H9 (cell line): Measurements from ENCODE around the gene PRKCA. TPM values are rescaled to one million over a fixed set of nuclear protein-coding genes. Genes with fewer than 3 reads are reported as not detected.
A peak's percentile ranks its signal among the peaks of the same experiment; 100 is the strongest.

Source experiments
- DNase-seq: peaks from one replicate; pipeline ENCODE4 v3.0.0-alpha.2; 2017
- H2AFZ ChIP-seq: one replicate; pipeline ENCODE4 v1.6.1; 2013; ENCODE audit warnings: mild to moderate bottlenecking, low read length, control low read depth, moderate library complexity
- H2AK5ac ChIP-seq: 2 replicates; pipeline ENCODE4 v1.6.1; 2013; ENCODE audit warnings: low read length, control low read depth, mixed read lengths; ENCODE audit not compliant: insufficient read length
- H2BK120ac ChIP-seq: one replicate; pipeline ENCODE4 v1.6.1; 2013; ENCODE audit warnings: low read depth, mild to moderate bottlenecking, low read length, control low read depth, inconsistent platforms; ENCODE audit not compliant: poor library complexity, severe bottlenecking
- H2BK12ac ChIP-seq: 2 replicates; pipeline ENCODE4 v1.6.1; 2013; ENCODE audit warnings: low read length, control low read depth, mixed read lengths, low read depth; ENCODE audit not compliant: insufficient read length
- H2BK15ac ChIP-seq: 2 replicates; pipeline ENCODE4 v1.6.1; 2013; ENCODE audit warnings: low read depth, low read length, control low read depth
- H2BK20ac ChIP-seq: one replicate; pipeline ENCODE4 v1.6.1; 2013; ENCODE audit warnings: low read depth, mild to moderate bottlenecking, low read length, control low read depth, inconsistent platforms; ENCODE audit not compliant: poor library complexity, severe bottlenecking
- H2BK5ac ChIP-seq: 2 replicates; pipeline ENCODE4 v1.6.1; 2013; ENCODE audit warnings: low read length, control low read depth, mixed read lengths; ENCODE audit not compliant: insufficient read length
- H3K14ac ChIP-seq: 2 replicates; pipeline ENCODE4 v1.6.1; 2013; ENCODE audit warnings: low read length, control low read depth; ENCODE audit not compliant: insufficient read depth
- H3K18ac ChIP-seq: 2 replicates; pipeline ENCODE4 v1.6.1; 2013; ENCODE audit warnings: low read depth, mild to moderate bottlenecking, mixed read lengths, low read length, control low read depth; ENCODE audit not compliant: insufficient read length
- H3K23ac ChIP-seq: 2 replicates; pipeline ENCODE4 v1.6.1; 2013; ENCODE audit warnings: low read length, control low read depth, mixed read lengths, low read depth; ENCODE audit not compliant: insufficient read length
- H3K23me2 ChIP-seq: 2 replicates; pipeline ENCODE4 v1.6.1; 2013; ENCODE audit warnings: low read depth, mild to moderate bottlenecking, mixed read lengths, low read length, control low read depth; ENCODE audit not compliant: insufficient read length, poor library complexity, severe bottlenecking
- H3K27ac ChIP-seq: 2 replicates; pipeline ENCODE4 v1.5.1; 2013; ENCODE audit warnings: low read length, control low read depth, mixed read lengths, low read depth; ENCODE audit not compliant: insufficient read length
- H3K27me3 ChIP-seq: 2 replicates; pipeline ENCODE4 v1.6.1; 2013; ENCODE audit warnings: low read length, control low read depth, inconsistent platforms; ENCODE audit not compliant: insufficient read depth
- H3K4ac ChIP-seq: 2 replicates; pipeline ENCODE4 v1.6.1; 2013; ENCODE audit warnings: low read depth, mild to moderate bottlenecking, control low read depth, inconsistent platforms, low read length, moderate library complexity
- H3K4me1 ChIP-seq: 2 replicates; pipeline ENCODE4 v1.6.1; 2013; ENCODE audit warnings: low read length, control low read depth, inconsistent platforms; ENCODE audit not compliant: insufficient read depth
- H3K4me2 ChIP-seq: 2 replicates; pipeline ENCODE4 v1.6.1; 2013; ENCODE audit warnings: low read length, control low read depth, mixed read lengths; ENCODE audit not compliant: insufficient read length, insufficient read depth
- H3K56ac ChIP-seq: 2 replicates; pipeline ENCODE4 v1.6.1; 2013; ENCODE audit warnings: low read depth, mild to moderate bottlenecking, mixed read lengths, low read length, control low read depth; ENCODE audit not compliant: insufficient read length
- H3K79me1 ChIP-seq: 2 replicates; pipeline ENCODE4 v1.6.1; 2013; ENCODE audit warnings: low read depth, mild to moderate bottlenecking, moderate library complexity, low read length, control low read depth, inconsistent platforms; ENCODE audit not compliant: insufficient read depth, poor library complexity, severe bottlenecking
- H3K79me2 ChIP-seq: 2 replicates; pipeline ENCODE4 v1.6.1; 2013; ENCODE audit warnings: low read length, control low read depth, inconsistent platforms; ENCODE audit not compliant: insufficient read depth
- H3K9ac ChIP-seq: 2 replicates; pipeline ENCODE4 v1.6.1; 2013; ENCODE audit warnings: low read length, control low read depth, mixed read lengths; ENCODE audit not compliant: insufficient read length; ENCODE audit errors: extremely low read depth
- H3K9me3 ChIP-seq: one replicate; pipeline ENCODE4 v1.6.1; 2013; ENCODE audit warnings: low read depth, low read length, inconsistent platforms; ENCODE audit not compliant: control insufficient read depth
- H3T11ph ChIP-seq: one replicate; pipeline ENCODE4 v1.6.1; 2013; ENCODE audit warnings: mild to moderate bottlenecking, low read length, control low read depth, inconsistent platforms
- H4K20me1 ChIP-seq: one replicate; pipeline ENCODE4 v1.6.1; 2013; ENCODE audit not compliant: control insufficient read depth, insufficient read length, insufficient read depth
- H4K5ac ChIP-seq: 2 replicates; pipeline ENCODE4 v1.6.1; 2013; ENCODE audit warnings: low read depth, mild to moderate bottlenecking, mixed read lengths, low read length, control low read depth; ENCODE audit not compliant: insufficient read length
- H4K8ac ChIP-seq: replicated peaks from 2 replicates; pipeline ENCODE4 v1.6.1; 2013; ENCODE audit warnings: low read length, control low read depth, mixed read lengths, low read depth; ENCODE audit not compliant: insufficient read length
- H4K91ac ChIP-seq: 2 replicates; pipeline ENCODE4 v1.6.1; 2013; ENCODE audit warnings: low read depth, mild to moderate bottlenecking, moderate library complexity, mixed read lengths, low read length, control low read depth; ENCODE audit not compliant: insufficient read length
- H3K27ac Mint-ChIP-seq, 3 experiments: 2 replicates in 2 of 3; 3 replicates in 1 of 3; pipeline ENCODE4 v1.8.0; 2020 to 2021; ENCODE audit warnings: mixed read lengths in 3 of 3, mild to moderate bottlenecking in 1 of 3, moderate library complexity in 1 of 3
- H3K27me3 Mint-ChIP-seq: 2 replicates; pipeline ENCODE4 v1.8.0; 2021; ENCODE audit warnings: low read depth, mild to moderate bottlenecking, moderate library complexity, mixed read lengths
- H3K36me3 Mint-ChIP-seq, 3 experiments: 2 replicates in 2 of 3; 3 replicates in 1 of 3; pipeline ENCODE4 v1.8.0; 2020 to 2021; ENCODE audit warnings: low read depth in 3 of 3, mixed read lengths in 3 of 3; ENCODE audit not compliant: insufficient read depth in 1 of 3
- H3K4me1 Mint-ChIP-seq, 2 experiments: 2 replicates each; pipeline ENCODE4 v1.8.0; 2020; ENCODE audit warnings: mixed read lengths in 2 of 2
- H3K4me3 Mint-ChIP-seq, 2 experiments: 2 replicates in 1 of 2; 3 replicates in 1 of 2; pipeline ENCODE4 v1.8.0; 2020 to 2021; ENCODE audit warnings: mild to moderate bottlenecking in 2 of 2, mixed read lengths in 2 of 2, moderate library complexity in 1 of 2
- H3K9me3 Mint-ChIP-seq, 2 experiments: 2 replicates in 1 of 2; 3 replicates in 1 of 2; pipeline ENCODE4 v1.8.0; 2020; ENCODE audit warnings: mild to moderate bottlenecking in 2 of 2, mixed read lengths in 2 of 2, moderate library complexity in 1 of 2
- CTCF ChIP-seq: fragments of 200-600 bp; sonication (generic); conservative IDR thresholded peaks from 3 replicates; pipeline ENCODE4 v1.8.0; 2021; ENCODE audit warnings: antibody characterized with exemption, mild to moderate bottlenecking
- WGBS: extraction: QIAGEN DNeasy Blood & Tissue Kit; methylation state at CpG from one replicate; pipeline ENCODE4 v1.1.7; 2013; ENCODE audit warnings: missing lambda C conversion rate, low lambda C conversion rate, mixed read lengths; ENCODE audit not compliant: insufficient read length; ENCODE audit errors: extremely low coverage; 5-methylcytosine and 5-hydroxymethylcytosine counted together
- total RNA-seq: library from RNA; stranded (reverse); gene quantifications from 2 replicates; pipeline ENCODE4 v1.2.1, GENCODE V29; 2021

PRKCA gene
- total RNA-seq, 1 experiment from 2014 or later = 10.5 TPM

GRCh38 chr17:66811683-66812054, 509.3 kb downstream of the PRKCA start:
- no peak for TF ChIP-seq CTCF
- Histone ChIP-seq H3K23me2 (no peaks in the 10 kb centered on the region), H3K4ac (no peak overlapping the region), H3K23ac (no peak overlapping the region), H2AFZ (no peak overlapping the region), H3K18ac (peak overlapping the region; percentile 11), H2BK5ac (no peak overlapping the region), H3T11ph (no peak overlapping the region), H3K9ac (no peak overlapping the region), H3K56ac (no peak overlapping the region), H4K91ac (no peak overlapping the region), H3K79me1 (no peaks in the 10 kb centered on the region), H4K8ac (no peak overlapping the region), H2BK12ac (no peak overlapping the region), H2BK20ac (no peak overlapping the region), H3K4me2 (no peak overlapping the region), H3K27me3 (no peaks in the 10 kb centered on the region), H2BK15ac (no peak overlapping the region), H2AK5ac (no peak overlapping the region), H3K4me1 (no peaks in the 10 kb centered on the region), H3K79me2 (no peaks in the 10 kb centered on the region), H3K14ac (no peak overlapping the region), H3K9me3 (no peaks in the 10 kb centered on the region), H3K27ac (no peak overlapping the region), H4K20me1 (no peaks in the 10 kb centered on the region), H2BK120ac (no peak overlapping the region), H4K5ac (no peak overlapping the region)
- no peaks in the 10 kb centered on the region; a peak in 1 of 7 replicates for H3K36me3 Mint-ChIP-seq
- H3K4me1 Mint-ChIP-seq = peaks cover 2 to 4% of the 10 kb centered on the region in 2 experiments; a peak in 2 of 4 replicates
- no peak for DNase-seq
- H3K9me3 Mint-ChIP-seq = peaks cover under 1 to 2% of the 10 kb centered on the region in 2 experiments; a peak in 4 of 5 replicates
- H3K27me3 Mint-ChIP-seq = no peaks in the 10 kb centered on the region; the same call in 1 of the 2 replicates
- WGBS = no CpG with 5 or more reads among the region's 9 CpGs
- no peak overlapping the region for H3K4me3 Mint-ChIP-seq
- H3K27ac Mint-ChIP-seq = no peak overlapping the region; a peak in 1 of 7 replicates
